ENCODE measurements around the gene SOX13.
A peak's percentile ranks its signal among the peaks of the same experiment; 100 is the strongest.

SOX13 gene

DNA sequence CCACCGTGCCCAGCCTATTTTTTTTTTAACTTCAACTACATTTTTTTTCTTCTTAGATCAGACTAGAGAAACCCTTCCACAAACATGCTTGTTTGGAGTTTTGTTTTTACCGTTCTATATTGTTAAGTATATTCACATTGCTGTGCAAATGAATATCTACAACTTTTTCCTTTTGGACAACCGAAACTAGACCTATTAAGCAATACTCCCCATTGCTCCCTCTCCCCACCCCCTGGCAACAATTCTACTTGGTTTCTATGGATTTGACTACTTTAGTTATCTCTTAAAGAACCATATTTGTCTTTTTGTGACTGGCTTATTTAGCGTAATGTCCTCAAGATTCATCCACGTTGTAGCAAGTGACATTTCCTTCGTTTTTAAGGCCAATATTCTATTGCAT, 59.8 kb downstream of the SOX13 start:
- no peak for DNase-seq

DNA sequence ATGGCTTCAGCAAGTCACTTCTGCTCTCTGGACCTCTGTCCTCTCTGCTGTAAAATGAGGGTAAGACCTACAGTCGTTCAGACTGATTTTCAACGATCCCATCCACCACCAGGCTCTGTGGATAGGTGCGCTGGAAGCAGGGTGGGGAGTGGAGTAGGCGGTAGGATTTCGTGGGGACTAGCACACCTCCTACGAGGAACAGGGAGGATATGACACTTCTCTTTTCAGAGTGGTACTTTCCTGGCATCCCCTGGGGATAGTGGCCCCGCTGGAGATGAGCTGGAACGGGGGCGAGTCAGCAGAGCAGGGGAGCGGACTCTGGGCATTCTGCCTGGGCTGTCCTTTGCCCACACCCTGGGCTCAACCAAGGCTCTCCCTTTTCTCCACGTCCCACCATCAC, 61.2 kb downstream of the SOX13 start:
- no peak for DNase-seq

DNA sequence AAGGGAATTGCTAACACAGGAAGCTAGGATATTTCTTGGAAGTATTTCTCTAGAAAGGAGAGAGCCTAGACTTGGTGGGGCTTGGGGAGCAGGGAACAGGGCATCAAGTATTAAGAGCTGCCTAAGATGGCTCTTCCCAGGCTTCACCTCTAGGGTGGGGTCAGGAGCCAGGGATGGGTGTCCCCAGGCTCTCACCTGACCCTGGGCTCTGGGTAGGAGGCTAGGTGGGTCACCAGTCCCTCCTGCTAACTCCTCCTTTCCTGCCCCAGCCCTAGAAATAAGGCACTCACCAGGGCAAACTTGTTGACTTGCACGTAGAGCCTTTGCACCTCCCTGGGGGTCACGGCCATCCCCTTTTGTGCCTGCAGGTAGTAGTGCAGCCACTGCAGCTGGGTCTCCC, 63.9 kb downstream of the SOX13 start:
- no peak for DNase-seq

GRCh38 chr1:204139088-204139487, 66.2 kb downstream of the SOX13 start:
- no peak for DNase-seq

DNA sequence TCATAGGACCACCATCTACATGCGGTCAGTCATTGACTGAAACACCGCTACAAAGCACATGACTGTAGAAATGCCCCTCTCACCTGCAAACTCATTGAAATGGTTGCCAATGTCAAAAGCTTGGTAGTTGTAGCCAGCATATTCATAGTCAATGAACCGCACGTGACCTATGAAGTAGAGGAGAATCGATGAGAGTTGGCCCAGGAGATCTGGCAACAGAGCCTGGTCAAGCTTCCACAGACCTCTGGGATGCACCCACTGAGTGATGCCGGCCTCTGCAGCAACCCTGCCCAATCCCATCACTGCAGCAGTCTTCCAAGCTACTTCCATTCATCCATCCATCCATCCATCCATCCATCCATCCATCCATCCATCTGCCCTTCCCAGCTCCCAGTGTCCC, 67.0 kb downstream of the SOX13 start:
- no peak for DNase-seq

- DNase-seq, result no peak
These were observed 68.2 kb downstream of the SOX13 start for GRCh38 chr1:204141131-204141530.

DNA sequence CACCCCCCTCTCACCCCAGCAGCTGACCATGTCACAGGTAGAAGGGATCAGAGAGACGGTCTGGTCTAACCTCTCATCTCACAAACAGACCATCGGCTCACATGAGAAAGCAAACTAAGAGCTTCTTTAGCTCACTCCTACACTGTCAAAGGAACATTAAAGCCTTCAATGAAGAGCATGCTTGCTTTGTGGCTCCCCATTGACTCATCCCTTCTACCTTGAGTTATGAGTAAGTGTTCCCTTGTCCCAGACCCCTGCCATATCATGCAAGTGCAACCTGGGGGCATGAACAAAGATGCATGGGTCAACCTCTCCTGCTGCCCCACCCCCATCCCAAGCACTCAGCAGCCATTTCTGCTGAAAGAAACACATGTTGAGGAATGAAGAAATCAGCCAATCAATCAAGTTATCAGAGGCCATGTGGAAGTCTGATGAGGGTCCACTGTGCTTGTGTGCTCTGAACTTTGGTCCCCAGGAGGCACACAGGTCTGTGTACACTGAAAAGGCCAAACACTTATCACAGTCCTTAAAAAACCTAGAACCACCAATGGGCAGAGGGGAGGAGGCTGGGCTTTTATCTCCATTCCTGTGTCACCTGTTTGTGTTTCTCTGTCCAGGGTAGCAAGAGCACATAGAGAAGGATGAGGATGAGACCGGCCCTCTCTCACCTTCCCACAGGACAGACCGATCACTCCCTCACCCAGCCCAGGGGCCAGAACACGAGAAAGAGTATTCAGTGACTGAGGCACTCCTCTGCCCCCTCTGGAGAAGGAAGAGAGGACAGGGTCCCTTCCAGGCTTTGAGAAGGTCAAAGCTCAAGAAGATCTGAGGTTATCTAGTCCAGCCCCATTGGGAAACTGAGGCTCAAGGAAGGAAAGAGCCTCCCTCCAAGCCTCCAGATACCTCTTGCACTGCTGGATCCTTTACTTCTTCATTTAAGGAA, 69.4 kb downstream of the SOX13 start:
- no peak for DNase-seq

GRCh38 chr1:204143276-204144041, 70.5 kb downstream of the SOX13 start:
- no peak for DNase-seq

GRCh38 chr1:204145033-204145504, 72.2 kb downstream of the SOX13 start:
- DNase-seq, result no peak

GRCh38 chr1:204146309-204146708, 73.4 kb downstream of the SOX13 start:
- DNase-seq, result no peak

- DNase-seq, result no peak
These were observed 74.0 kb downstream of the SOX13 start for GRCh38 chr1:204146965-204147364.

GRCh38 chr1:204147406-204148383, 74.8 kb downstream of the SOX13 start:
- no peak for DNase-seq

DNA sequence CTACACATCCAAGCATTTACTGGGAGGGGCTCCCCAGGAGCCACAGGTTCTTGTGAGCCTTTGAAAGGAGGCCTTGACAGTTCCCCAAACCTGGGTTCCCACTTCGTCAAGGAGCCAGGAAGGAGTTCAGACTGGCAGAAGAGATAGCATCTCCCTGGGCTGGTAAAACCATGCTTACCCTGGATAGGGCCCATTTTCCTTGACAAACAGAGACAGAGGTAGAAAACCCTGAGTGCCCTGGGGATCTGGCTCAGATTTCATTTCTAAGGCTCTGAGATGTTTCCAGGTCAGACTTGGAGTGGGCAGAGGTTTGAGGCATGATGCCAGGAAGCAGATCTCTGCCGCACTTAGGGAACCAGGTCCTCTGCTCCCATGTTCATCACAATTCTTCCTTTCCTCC, 76.2 kb downstream of the SOX13 start:
- DNase-seq, result no peak

GRCh38 chr1:204149635-204150565, 77.0 kb downstream of the SOX13 start:
- DNase-seq, result no peak

GRCh38 chr1:204150702-204151551, 78.0 kb downstream of the SOX13 start:
- DNase-seq, result no peak

DNA sequence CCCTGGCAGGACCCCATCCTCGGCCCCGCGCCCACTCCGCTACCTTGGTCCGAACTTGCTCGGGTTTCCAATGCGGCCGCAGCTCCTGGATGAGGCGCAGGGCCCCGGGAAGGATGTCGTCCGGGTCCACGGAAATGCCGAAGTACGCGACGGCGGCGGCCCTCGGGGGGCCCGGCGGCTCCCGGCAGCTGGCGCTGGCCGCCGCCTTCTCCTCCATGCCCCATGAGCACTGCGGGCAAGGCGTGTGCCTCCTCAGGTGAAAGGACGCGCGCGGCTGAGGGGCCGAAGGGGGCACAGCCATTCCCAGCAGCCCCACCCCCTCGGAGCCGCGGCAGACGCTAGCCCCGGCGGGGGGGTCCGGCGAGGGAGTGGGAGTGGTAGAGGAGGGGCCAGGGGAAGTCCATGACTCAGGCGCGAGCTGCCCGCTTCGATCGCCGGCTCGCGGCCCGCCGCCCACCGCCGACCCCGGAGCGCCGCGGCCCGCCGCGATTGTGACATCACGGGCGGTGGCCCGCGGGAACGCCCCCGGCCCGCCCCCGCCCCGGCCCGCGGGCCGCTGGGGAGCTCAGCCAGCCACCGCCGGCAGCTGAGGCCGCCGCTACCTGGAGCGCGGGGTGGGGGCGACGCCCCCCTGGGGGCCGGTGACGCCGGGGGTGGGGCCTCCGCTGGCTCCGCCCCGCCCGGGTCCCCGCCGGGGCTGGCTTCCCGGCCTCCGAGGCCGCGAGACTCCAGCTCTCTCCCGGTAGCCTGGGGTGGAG, 78.8 kb downstream of the SOX13 start, which contains the start of gene ETNK2:
Gene ETNK2, minus strand, starts transcription at position 493 of the 758 bp plus-strand sequence. Its CDS starts 192 bp downstream, at position 301.
- peak; percentile 43 for DNase-seq

DNA sequence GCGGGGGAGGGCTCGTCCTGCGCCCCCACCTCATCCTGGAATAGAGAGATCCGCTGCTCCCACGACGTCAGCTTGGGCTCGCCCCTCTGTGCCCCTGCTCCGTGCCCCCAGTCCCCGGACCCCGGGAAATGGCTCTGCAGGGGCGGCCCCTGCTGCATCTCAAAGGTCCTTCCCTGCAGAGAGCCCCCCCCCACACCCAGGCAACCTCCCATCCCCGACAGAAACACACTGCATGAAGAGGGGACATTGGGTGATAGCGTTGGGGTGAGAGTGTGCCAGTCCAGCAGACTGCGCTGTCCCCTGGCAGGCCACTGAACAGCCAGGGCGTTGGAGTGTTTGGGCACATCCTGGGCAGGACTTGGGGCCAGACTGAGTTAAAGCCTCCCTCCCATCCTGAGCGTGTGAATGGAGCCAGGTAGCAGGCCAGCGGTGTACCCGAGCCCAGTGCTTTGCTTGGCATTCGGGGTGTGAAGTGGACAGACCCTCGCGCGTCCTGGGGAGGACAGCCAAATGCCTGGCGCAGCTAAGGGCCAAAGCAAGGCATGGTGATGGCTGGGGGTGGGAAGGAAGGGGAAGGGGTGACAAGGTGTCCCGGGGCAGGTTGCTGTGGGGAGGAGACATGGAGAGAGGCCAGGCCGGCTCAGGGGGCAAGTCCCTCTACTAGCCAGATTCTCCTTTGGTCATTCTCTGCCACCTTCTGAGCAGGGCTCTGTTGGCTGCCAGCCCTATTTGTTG, 79.6 kb downstream of the SOX13 start:
- no peak for DNase-seq

- no peak for DNase-seq
These were observed 80.8 kb downstream of the SOX13 start for GRCh38 chr1:204153667-204154066.
